HepG2 (cell line): ENCODE measurements around the gene NSMF. TPM values are rescaled to one million over a fixed set of nuclear protein-coding genes. Genes with fewer than 3 reads are reported as not detected.
A peak's percentile ranks its signal among the peaks of the same experiment; 100 is the strongest.

Source experiments
- RXRA ChIP-seq: sonication (generic); formaldehyde crosslinking; IDR thresholded peaks from 2 replicates; pipeline ENCODE4 v1.5.1; 2020; ENCODE audit warnings: missing genetic modification reagents
- ZNF33B ChIP-seq: sonication (generic); formaldehyde crosslinking; IDR thresholded peaks from 2 replicates; pipeline ENCODE4 v1.5.1; 2020; ENCODE audit warnings: mild to moderate bottlenecking, missing genetic modification reagents
- ZNF615 ChIP-seq: sonication (generic); formaldehyde crosslinking; IDR thresholded peaks from 2 replicates; pipeline ENCODE4 v1.5.0; 2020; ENCODE audit warnings: mild to moderate bottlenecking, missing genetic modification reagents, borderline replicate concordance
- ZNF766 ChIP-seq: sonication (generic); formaldehyde crosslinking; IDR thresholded peaks from 2 replicates; pipeline ENCODE4 v1.5.0; 2020; ENCODE audit warnings: missing genetic modification reagents, borderline replicate concordance
- polyA plus RNA-seq, 8 experiments: library from polyadenylated mRNA; depleted of rRNA in 3 of 8; stranded (reverse) in 7 of 8; unstranded in 1 of 8; fragments of >200 nt; fragmentation: Illumina TruSeq in 4 of 8; extraction: Trizol in 4 of 8; gene quantifications; 2 replicates each; pipeline versions ENCODE4 v1.2.1 to v1.2.3, GENCODE V29; 2011 to 2016; ENCODE audit warnings: low read depth in 4 of 8, missing spikeins in 1 of 8, mixed read lengths in 1 of 8; ENCODE audit not compliant: insufficient read depth in 1 of 8
- total RNA-seq, 5 experiments: library from RNA; depleted of rRNA; stranded (reverse); fragments of >200 nt; fragmentation: Illumina TruSeq; extraction: Trizol; gene quantifications; 2 replicates each; pipeline ENCODE4 v1.2.3, GENCODE V29; 2016; ENCODE audit warnings: low read depth in 1 of 5
- TF ChIP-seq, protein P1 (sequence below): IDR thresholded peaks from 2 replicates; pipeline ENCODE4 v1.6.1; 2016; ENCODE audit warnings: low read depth, missing genetic modification reagents, missing compliant biosample characterization
- TF ChIP-seq, protein P2 (sequence below), 2 experiments: sonication (generic) in 1 of 2; formaldehyde crosslinking in 1 of 2; IDR thresholded peaks; 2 replicates each; pipeline versions ENCODE4 v1.4.0 to v1.6.1; 2018 to 2020; ENCODE audit warnings: missing genetic modification reagents in 2 of 2, borderline replicate concordance in 1 of 2, low read depth in 1 of 2, mild to moderate bottlenecking in 1 of 2, missing biosample characterization in 1 of 2

Gene NSMF
- total and polyA plus RNA-seq, 2 of the 13 experiments (the other 11 are each of a cell fraction or from before 2014, with no cell fraction given): 44.3 to 183 TPM

GRCh38 chr9:137406085-137406760, 52.9 kb downstream of the NSMF start (continued):
- TF ChIP-seq, protein P1, sequence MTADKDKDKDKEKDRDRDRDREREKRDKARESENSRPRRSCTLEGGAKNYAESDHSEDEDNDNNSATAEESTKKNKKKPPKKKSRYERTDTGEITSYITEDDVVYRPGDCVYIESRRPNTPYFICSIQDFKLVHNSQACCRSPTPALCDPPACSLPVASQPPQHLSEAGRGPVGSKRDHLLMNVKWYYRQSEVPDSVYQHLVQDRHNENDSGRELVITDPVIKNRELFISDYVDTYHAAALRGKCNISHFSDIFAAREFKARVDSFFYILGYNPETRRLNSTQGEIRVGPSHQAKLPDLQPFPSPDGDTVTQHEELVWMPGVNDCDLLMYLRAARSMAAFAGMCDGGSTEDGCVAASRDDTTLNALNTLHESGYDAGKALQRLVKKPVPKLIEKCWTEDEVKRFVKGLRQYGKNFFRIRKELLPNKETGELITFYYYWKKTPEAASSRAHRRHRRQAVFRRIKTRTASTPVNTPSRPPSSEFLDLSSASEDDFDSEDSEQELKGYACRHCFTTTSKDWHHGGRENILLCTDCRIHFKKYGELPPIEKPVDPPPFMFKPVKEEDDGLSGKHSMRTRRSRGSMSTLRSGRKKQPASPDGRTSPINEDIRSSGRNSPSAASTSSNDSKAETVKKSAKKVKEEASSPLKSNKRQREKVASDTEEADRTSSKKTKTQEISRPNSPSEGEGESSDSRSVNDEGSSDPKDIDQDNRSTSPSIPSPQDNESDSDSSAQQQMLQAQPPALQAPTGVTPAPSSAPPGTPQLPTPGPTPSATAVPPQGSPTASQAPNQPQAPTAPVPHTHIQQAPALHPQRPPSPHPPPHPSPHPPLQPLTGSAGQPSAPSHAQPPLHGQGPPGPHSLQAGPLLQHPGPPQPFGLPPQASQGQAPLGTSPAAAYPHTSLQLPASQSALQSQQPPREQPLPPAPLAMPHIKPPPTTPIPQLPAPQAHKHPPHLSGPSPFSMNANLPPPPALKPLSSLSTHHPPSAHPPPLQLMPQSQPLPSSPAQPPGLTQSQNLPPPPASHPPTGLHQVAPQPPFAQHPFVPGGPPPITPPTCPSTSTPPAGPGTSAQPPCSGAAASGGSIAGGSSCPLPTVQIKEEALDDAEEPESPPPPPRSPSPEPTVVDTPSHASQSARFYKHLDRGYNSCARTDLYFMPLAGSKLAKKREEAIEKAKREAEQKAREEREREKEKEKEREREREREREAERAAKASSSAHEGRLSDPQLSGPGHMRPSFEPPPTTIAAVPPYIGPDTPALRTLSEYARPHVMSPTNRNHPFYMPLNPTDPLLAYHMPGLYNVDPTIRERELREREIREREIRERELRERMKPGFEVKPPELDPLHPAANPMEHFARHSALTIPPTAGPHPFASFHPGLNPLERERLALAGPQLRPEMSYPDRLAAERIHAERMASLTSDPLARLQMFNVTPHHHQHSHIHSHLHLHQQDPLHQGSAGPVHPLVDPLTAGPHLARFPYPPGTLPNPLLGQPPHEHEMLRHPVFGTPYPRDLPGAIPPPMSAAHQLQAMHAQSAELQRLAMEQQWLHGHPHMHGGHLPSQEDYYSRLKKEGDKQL: no peak
- TF ChIP-seq, protein P2, sequence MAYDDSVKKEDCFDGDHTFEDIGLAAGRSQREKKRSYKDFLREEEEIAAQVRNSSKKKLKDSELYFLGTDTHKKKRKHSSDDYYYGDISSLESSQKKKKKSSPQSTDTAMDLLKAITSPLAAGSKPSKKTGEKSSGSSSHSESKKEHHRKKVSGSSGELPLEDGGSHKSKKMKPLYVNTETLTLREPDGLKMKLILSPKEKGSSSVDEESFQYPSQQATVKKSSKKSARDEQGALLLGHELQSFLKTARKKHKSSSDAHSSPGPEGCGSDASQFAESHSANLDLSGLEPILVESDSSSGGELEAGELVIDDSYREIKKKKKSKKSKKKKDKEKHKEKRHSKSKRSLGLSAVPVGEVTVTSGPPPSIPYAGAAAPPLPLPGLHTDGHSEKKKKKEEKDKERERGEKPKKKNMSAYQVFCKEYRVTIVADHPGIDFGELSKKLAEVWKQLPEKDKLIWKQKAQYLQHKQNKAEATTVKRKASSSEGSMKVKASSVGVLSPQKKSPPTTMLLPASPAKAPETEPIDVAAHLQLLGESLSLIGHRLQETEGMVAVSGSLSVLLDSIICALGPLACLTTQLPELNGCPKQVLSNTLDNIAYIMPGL (CRISPR knock-in tag; IDR thresholded peaks at IDR 0.05; ENCODE audit: borderline replicate concordance in 1 of 2, low read depth in 1 of 2): no peak
- no peak for TF ChIP-seq ZNF766
- 0 out of 2 replicates have a peak, but pooled peaks have one; percentile 9 for TF ChIP-seq ZNF33B
- 0 out of 2 replicates have a peak, but pooled peaks have one; percentile 17 for TF ChIP-seq RXRA
- no peak for TF ChIP-seq ZNF615 (CRISPR knock-in tag)
- TF ChIP-seq, all 625 proteins: peak for 11
